GM21360 (cell line): ENCODE results near the gene MGMT.

Experiments
- ATAC-seq: cut with Tn5 transposase; IDR thresholded peaks from one replicate; pipeline ENCODE4 v1.9.1; 2021; ENCODE audit warnings: mild to moderate bottlenecking, moderate library complexity; ENCODE audit not compliant: unreplicated experiment

MGMT gene

GRCh38 chr10:129766611-129767550 is 299.8 kb downstream of the MGMT start:
- no peak for ATAC-seq

DNA sequence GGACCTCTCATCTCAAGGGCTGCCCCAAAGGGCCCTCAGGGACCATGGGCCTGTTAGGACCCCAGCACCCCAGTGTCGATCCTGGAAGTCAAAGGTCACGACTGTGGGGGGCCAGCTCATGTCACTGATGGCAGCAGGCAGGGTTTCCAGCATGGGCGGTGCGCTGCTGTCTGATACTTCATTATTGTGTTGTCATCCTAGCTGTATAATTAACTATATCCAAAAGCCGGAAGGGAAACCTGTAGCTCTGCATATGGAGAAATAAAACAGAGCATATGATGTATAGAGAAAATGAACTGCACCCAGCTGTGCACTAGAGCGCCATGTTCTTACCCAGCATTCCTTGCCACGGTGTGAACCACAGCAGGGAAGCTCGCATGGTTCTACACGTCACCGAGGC is 300.7 kb downstream of the MGMT start:
- ATAC-seq = no peak

GRCh38 chr10:129768437-129769355 is 301.7 kb downstream of the MGMT start:
- ATAC-seq = no peak

- ATAC-seq = no peak
These were observed 302.5 kb downstream of the MGMT start for GRCh38 chr10:129769381-129770116.

DNA sequence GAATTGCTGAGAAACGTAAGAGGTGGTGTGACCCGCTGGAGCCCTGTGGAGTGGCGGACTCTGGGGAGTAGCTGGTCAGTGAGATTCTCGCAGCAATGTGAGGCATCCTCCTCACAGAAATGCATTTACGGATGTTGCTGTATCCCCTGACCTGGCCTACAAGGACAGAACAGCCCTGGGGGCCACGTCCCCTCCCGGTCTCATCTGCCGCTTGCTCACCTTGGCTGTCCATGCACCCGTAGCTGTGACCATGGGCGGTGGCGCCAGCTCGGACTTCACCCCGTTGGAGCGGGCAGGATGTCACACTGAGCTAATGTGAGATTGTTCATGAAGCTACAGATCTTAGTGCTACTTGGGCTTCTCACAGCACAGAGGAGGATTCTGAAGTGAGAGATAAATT is 303.2 kb downstream of the MGMT start:
- ATAC-seq = no peak

DNA sequence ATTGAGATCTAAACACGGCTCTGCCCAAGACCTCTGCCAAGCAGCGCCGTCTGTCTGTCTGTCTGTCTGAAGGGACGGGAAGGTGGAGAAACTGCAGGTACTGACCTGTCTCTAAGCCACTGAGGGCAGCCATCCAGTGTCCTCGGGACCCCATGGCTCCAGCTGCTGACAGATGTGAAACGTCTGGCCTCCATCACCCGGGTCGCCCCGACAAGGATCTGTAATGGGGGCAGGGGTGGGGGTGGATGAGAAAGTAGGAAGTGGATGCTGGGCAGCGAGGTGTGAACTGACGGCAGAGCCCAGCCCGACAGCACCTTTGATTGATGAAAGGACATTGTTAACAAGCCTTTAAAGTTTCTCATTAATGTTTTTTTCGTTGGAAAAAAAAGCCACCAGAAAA is 304.0 kb downstream of the MGMT start:
- ATAC-seq = no peak

GRCh38 chr10:129771576-129771975 is 304.5 kb downstream of the MGMT start:
- no peak for ATAC-seq

GRCh38 chr10:129771991-129772431 is 305.0 kb downstream of the MGMT start:
- ATAC-seq = no peak

DNA sequence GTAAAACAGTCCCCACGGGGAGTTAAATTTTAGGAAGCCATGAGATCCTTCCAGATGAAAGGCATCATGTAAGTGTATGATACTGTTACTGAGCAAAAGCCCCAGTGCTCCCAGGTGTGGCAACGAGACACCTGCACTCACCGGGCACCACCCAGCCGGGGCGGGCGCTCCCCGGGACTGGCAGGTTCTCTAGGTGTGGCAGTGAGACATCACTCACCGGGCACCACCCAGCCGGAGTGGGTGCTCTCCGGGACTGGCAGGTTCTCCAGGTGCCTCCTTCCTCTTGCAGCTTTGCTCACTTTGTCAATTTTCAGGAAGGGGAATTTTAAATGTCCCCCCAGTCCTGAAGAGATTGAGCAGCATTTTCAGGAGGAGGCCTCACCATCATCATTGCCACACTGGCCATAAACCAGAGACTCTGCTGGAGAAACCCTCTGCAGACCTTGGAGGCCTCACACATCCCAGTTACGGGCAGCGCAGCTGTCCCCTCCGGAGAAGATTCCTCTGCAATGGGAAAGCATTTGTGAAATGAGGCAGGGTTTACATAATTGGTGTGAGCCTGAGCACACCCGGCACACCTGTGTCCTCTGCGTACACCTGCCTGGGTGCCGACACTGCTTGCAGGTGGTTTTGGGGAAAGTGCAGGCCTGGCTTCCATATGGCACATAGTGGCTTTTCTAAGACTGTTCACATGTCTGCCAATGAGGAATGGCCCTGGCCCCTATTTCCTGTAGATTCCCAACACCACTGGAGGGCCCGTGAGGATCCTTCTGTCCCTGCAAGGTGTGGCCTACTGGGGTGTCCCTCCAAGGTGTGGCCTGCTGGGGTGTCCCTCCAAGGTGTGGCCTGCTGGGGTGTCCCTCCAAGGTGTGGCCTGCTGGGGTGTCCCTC is 305.7 kb downstream of the MGMT start:
- no peak for ATAC-seq

- no peak for ATAC-seq
These were observed 306.4 kb downstream of the MGMT start for GRCh38 chr10:129773359-129773990.

- ATAC-seq = no peak
These were observed 307.2 kb downstream of the MGMT start for GRCh38 chr10:129774082-129774735.

DNA sequence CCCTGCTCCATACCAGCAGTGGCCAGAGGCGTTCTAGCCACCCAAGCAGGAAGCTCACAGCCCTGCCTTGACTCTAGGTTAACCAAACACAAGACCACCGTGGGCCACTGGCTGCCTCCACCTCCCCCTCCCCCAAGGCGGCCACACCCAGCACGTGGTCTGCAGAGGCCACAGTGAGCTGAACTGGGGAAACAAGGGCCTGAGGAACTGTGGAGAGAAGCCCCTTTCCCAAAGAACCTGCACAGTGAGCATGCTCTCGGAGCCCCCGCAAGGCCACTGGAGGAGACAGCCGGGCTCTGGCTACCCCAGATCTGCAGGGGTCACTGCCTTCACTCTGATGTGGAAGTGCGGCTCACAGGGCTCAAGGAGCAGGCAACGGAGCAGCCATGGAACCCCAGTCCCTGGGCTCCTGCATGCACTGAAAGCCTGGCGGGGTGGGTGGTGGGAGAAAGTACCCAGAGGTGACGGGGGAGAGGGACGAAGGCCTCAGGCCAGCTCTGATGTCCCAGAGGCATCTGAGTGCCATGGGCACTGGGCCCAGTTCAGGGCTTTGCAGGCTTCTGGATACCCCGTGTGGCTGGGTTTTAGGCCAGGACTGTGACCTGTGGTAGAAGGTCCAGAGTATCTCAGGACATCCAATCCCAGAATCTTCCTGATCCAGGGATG is 307.8 kb downstream of the MGMT start:
- ATAC-seq = no peak

GRCh38 chr10:129775681-129776080 is 308.6 kb downstream of the MGMT start:
- ATAC-seq = no peak

- no peak for ATAC-seq
These were observed 310.6 kb downstream of the MGMT start for GRCh38 chr10:129777687-129778086.

DNA sequence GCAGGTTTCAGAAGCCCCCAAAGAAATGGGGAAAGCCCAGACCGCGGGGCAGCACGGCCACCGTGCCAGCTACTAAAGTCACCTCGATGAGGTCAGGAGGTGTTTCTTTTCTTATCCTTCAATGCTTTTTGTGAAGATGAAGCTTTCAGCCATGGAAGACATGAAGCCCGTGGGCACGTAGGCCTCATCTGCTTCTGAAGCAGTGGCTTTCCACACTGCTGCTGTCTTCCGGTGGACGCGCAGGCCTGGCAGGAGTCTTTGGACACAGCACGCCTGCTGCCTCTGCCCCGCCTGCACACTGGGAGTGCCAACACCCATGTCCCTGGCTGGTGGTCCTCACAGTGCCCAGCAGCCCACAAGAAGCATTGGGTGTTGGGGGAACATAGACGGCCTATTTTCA is 311.5 kb downstream of the MGMT start:
- no peak for ATAC-seq

DNA sequence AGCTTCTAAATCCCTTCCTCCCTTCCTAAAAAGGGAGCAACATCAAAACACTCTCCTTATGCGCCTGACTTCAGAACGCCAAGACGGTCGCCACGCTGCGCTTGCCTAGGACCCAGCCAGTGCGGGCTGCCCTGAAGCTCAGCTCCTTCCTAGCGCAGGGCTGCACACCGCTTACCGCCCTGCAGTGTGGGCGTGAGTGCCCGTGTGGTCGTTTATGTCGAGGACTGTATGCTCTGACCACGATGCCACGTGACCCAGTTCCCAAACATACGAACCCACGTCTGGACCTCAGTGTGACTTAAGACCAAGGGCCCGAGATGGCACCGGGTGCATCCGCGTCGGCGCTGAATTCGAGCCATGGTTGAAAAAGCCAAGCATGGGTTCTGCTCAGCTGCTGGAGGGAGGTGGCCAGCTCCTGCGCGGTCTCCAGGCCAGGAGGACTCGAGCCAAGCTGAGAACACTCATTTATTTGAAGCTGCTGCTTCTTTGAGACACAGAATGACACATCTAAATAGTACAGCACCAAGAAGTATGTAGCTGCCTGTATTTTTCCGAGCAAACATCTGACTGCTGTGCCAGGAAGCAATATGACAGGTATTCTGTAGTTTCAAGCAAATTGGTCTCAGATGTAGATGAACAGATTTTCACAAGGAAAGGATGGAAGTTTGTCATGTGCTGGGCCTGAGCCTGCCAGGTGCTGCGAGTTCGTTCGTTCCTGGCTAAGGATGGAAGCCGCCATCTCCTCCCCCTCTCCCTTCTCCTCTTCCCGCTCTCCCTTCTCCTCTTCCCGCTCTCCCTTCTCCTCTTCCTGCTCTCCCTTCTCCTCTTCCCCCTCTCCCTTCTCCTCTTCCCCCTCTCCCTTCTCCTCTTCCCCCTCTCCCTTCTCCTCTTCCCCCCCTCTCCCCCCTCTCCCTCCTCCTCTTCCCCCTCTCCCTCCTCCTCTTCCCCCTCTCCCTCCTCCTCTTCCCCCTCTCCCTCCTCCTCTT is 312.4 kb downstream of the MGMT start:
- ATAC-seq = no peak

- ATAC-seq = no peak
These were observed 313.2 kb downstream of the MGMT start for GRCh38 chr10:129780198-129780597.
